ENCODE results near the gene MAP3K14.

Gene MAP3K14

DNA sequence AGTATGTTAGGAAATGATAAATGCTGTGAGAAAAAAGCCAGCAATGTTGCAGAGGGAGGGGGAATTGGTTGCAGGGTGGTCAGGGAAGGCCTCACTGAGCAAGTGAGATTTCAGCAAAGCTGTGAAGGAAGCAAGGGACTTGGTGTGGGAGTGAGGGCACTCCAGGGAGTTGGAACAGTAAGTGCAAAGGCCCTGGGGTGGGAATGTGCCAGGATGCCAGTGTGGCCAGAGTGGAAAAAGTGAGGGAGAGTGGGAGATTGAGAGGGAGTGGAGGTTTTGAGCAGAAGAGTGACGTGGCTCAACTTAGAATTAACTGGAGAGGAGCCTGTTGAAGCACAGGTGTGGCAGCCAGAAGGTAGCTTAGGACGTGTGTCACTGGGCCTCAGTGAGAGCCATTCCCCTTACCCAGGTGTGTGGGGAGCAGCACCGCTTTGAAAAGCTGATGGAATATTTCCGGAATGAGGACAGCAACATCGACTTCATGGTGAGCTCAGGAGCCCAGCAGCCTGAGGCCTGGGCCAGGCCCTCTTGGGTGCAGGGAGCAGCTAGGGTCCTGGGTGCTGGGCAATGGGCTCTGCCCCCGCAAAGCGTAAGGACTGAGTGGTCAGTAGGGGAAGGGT is 78.6 kb downstream of the MAP3K14 start:
- Histone ChIP-seq H3K4me1 (ENCODE audit: control insufficient read depth, insufficient read depth, low read length) (peaks cover 19% of the 10 kb centered on the region), H3K9ac (ENCODE audit: low read length) (no peak overlapping the region), H3K9me3 (ENCODE audit: control insufficient read depth, insufficient read depth, low read depth, low read length) (no peaks in the 10 kb centered on the region), H3K4me3 (ENCODE audit: low read depth, low read length) (no peak overlapping the region), H3K27ac (ENCODE audit: low read depth, low read length) (no peak overlapping the region), H3K36me3 (ENCODE audit: control insufficient read depth, insufficient read depth, low read length) (no peaks in the 10 kb centered on the region), H3K27me3 (ENCODE audit: control insufficient read depth, insufficient read depth, low read length) (peaks cover 54% of the 10 kb centered on the region)

DNA sequence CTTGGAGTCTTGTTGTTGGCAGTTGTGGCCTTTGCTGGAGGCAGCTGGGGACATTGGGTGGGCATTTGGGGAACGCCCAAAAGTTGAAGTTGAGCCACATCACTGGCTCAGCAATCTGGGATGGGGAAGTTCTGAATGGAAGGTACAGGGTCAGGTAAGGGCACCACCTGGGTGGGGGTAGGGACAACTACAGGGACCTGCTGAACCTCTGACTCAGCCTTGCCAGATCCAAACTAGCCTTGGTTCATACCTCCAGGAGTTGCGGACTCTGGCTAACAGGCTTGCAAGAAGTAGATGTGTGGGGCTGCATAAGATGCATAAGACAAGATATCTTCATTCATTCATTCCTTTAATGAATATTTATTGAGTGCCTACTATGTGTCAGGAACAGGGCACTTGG is 79.1 kb downstream of the MAP3K14 start:
- no peak overlapping the region for H3K9ac ChIP-seq (ENCODE audit: low read length)
- H3K9me3 ChIP-seq (ENCODE audit: control insufficient read depth, insufficient read depth, low read depth, low read length): no peaks in the 10 kb centered on the region
- no peak overlapping the region for H3K27ac ChIP-seq (ENCODE audit: low read depth, low read length)
- H3K36me3 ChIP-seq (ENCODE audit: control insufficient read depth, insufficient read depth, low read length): no peaks in the 10 kb centered on the region
- H3K27me3 ChIP-seq (ENCODE audit: control insufficient read depth, insufficient read depth, low read length): peaks cover 50% of the 10 kb centered on the region
- H3K4me1 ChIP-seq (ENCODE audit: control insufficient read depth, insufficient read depth, low read length): peaks cover 19% of the 10 kb centered on the region
- no peak overlapping the region for H3K4me3 ChIP-seq (ENCODE audit: low read depth, low read length)

DNA sequence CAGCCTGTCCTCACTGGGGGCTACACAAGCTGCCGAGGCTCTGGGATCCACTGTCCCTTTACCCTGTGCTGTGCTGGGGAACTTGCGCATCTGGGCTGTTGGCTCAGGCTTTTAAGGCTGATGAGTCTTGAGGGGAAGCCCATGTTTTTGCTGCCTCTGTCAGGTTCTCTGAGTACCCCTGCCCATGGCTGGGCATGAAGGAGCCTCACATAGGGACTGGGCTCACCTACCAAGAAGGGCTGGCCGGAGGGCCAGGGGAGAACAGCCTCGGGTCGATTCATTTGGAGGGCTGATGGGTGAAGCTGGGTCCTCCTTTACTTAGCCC is 80.6 kb downstream of the MAP3K14 start:
- peaks cover 20% of the 10 kb centered on the region for H3K4me1 ChIP-seq (ENCODE audit: control insufficient read depth, insufficient read depth, low read length)
- H3K4me3 ChIP-seq (ENCODE audit: low read depth, low read length): no peak overlapping the region
- H3K27me3 ChIP-seq (ENCODE audit: control insufficient read depth, insufficient read depth, low read length): peaks cover 38% of the 10 kb centered on the region
- H3K9me3 ChIP-seq (ENCODE audit: control insufficient read depth, insufficient read depth, low read depth, low read length): no peaks in the 10 kb centered on the region
- H3K9ac ChIP-seq (ENCODE audit: low read length): no peak overlapping the region
- H3K27ac ChIP-seq (ENCODE audit: low read depth, low read length): no peak overlapping the region
- no peaks in the 10 kb centered on the region for H3K36me3 ChIP-seq (ENCODE audit: control insufficient read depth, insufficient read depth, low read length)

DNA sequence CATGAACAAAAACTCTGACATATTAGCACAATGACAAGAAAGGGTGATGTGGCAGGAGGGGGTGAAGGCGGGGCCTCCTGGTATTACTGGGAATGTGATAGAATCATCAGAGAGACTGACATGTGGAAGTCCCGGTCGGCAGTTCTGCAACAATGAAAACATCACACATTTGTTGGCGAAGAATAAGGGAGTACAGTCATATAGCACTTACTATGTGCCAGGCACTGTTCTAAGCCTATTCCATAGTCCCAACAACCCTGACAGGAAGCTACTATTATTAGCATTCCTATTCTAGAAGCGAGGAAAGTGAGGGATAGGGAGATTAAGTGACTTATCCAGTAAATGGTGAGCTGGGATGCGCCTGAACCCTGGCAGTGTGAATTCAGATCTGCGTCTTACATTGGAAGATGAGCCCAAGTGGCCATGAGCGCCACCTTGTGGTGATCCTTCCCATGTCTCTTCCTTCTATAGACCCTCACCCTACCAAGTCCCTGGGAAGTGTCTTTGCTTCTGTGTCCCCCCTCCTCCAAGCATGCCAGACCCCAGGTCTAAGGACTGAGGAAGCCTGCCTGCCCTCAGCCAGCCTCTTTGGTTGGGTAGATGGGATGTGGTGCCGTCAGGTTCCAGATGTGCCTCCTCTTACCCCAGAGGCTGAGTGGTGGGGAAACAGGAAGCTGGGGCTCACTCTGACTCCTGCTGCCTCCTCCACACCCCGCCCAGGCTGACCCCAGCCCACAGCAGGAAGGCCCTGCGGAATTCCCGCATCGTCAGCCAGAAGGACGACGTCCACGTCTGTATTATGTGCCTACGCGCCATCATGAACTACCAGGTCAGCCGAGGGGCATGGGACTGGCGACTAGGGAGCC is 81.2 kb downstream of the MAP3K14 start:
- peaks cover 32% of the 10 kb centered on the region for H3K27me3 ChIP-seq (ENCODE audit: control insufficient read depth, insufficient read depth, low read length)
- no peak overlapping the region for H3K4me3 ChIP-seq (ENCODE audit: low read depth, low read length)
- H3K27ac ChIP-seq (ENCODE audit: low read depth, low read length): no peak overlapping the region
- no peak overlapping the region for H3K9ac ChIP-seq (ENCODE audit: low read length)
- no peaks in the 10 kb centered on the region for H3K36me3 ChIP-seq (ENCODE audit: control insufficient read depth, insufficient read depth, low read length)
- no peaks in the 10 kb centered on the region for H3K9me3 ChIP-seq (ENCODE audit: control insufficient read depth, insufficient read depth, low read depth, low read length)
- peaks cover 21% of the 10 kb centered on the region for H3K4me1 ChIP-seq (ENCODE audit: control insufficient read depth, insufficient read depth, low read length)

DNA sequence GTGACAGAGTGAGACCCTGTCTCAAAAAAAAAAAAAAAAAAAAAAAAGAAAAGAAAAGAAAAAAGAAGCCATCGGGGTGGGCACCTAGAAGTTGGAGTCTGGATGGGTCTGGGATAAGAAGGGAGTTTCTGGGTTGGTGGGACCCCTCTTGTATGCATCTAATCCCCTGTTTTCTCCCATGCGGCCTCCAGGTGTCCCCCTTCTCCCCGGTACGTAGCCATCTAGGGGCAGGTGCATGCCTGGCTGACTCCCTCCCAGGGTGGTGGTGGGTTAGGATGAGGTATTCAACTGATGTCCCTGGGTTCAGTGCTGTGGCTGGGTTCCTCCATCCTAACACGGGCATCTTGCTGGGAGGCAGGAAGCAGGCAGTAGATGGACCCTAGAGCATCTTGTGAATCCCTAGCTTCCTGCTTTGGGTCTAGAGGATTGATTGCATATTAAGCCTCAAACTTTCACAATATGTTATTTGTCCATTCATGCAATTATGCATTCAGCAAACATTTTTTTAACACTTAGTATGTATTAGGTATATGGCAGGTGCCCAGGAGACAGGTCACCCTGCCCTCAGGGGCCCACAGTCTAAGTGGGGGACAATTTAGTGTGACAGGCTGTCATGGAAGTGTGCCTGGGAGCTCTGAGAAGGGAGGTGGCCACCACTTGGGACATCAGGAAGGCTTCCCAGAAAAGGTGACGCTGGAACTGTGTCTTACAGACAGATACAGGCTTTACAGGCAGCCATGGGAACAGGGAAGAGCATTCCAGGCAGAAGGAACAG is 82.0 kb downstream of the MAP3K14 start:
- H3K4me1 ChIP-seq (ENCODE audit: control insufficient read depth, insufficient read depth, low read length): peaks cover 21% of the 10 kb centered on the region
- no peaks in the 10 kb centered on the region for H3K36me3 ChIP-seq (ENCODE audit: control insufficient read depth, insufficient read depth, low read length)
- no peak overlapping the region for H3K9ac ChIP-seq (ENCODE audit: low read length)
- no peak overlapping the region for H3K4me3 ChIP-seq (ENCODE audit: low read depth, low read length)
- no peaks in the 10 kb centered on the region for H3K9me3 ChIP-seq (ENCODE audit: control insufficient read depth, insufficient read depth, low read depth, low read length)
- peaks cover 24% of the 10 kb centered on the region; the same call in 1 of the 2 replicates for H3K27me3 ChIP-seq (ENCODE audit: control insufficient read depth, insufficient read depth, low read length)
- no peak overlapping the region for H3K27ac ChIP-seq (ENCODE audit: low read depth, low read length)

DNA sequence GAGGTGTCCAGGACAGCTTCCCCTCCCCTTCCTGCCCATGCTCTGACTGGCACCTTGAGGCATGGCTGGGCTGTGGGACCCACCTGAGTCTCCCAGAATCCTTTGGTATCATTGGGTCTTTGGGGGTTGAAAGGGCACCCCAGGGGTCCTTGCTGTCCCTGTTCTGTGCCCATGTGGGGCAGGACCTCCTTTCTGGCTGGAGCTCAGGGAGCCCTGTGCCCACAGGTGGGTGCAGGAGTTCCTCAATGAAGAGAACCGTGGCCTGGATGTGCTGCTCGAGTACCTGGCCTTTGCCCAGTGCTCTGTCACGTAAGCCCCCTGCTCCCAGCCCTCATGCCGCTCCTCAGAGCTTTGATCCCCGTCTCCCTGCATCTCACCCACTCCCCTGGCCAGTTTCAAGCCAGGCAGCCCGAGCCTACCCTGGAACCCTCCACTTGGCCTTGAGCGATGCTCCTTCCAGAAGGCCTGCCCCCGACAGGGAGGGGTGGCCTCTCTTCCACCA is 83.3 kb downstream of the MAP3K14 start:
- H3K27ac ChIP-seq (ENCODE audit: low read depth, low read length): no peak overlapping the region
- H3K4me3 ChIP-seq (ENCODE audit: low read depth, low read length): no peak overlapping the region
- peaks cover 10% of the 10 kb centered on the region; the same call in 1 of the 2 replicates for H3K27me3 ChIP-seq (ENCODE audit: control insufficient read depth, insufficient read depth, low read length)
- H3K9ac ChIP-seq (ENCODE audit: low read length): no peak overlapping the region
- H3K9me3 ChIP-seq (ENCODE audit: control insufficient read depth, insufficient read depth, low read depth, low read length): no peaks in the 10 kb centered on the region
- H3K36me3 ChIP-seq (ENCODE audit: control insufficient read depth, insufficient read depth, low read length): no peaks in the 10 kb centered on the region
- peaks cover 34% of the 10 kb centered on the region for H3K4me1 ChIP-seq (ENCODE audit: control insufficient read depth, insufficient read depth, low read length)

DNA sequence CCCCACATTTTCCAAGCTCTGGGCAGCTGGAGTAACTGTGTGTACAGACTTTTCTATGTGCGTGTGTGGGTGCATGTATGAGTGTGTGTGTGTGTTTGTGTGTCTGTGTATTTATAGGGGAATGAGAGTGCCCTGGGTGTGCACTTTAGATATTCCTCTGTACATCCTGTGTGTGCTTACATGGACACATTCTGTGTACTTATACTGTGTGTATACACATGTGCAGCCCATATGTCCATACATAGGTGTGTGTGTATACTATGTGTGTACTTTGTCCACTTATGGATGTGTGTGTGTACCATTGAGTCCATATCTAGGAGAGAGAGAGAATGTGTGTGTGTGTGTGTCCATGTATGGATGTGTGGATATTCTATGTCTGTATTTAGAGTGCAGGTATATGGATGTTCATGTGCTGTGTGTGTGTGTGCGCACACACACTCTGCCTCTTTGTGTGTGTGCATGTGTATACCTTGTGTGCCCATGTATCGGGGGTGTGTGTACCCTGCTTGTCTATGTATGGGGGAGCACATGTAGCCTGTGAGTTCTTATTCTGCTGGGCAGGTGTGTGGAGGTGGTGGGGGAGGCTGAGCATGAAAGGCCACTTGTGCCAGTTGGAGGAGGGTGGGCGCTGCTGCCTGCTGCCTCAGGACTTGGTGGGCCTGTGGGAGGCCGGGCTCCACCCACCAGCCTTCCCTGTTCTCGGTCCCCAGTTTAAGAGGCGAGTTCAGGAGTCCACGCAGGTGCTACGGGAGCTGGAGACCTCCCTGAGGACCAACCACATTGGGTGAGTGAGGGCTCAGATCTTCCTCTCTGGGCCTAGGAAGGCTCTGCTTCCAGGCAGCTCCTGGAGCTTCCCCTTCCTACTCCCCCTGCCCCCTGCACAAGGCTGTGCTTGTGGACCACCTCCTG is 84.1 kb downstream of the MAP3K14 start:
- H3K4me3 ChIP-seq (ENCODE audit: low read depth, low read length): no peak overlapping the region
- H3K4me1 ChIP-seq (ENCODE audit: control insufficient read depth, insufficient read depth, low read length): peaks cover 40% of the 10 kb centered on the region
- H3K27me3 ChIP-seq (ENCODE audit: control insufficient read depth, insufficient read depth, low read length): peaks cover 5% of the 10 kb centered on the region; the same call in 1 of the 2 replicates
- no peaks in the 10 kb centered on the region for H3K36me3 ChIP-seq (ENCODE audit: control insufficient read depth, insufficient read depth, low read length)
- no peaks in the 10 kb centered on the region for H3K9me3 ChIP-seq (ENCODE audit: control insufficient read depth, insufficient read depth, low read depth, low read length)
- H3K9ac ChIP-seq (ENCODE audit: low read length): no peak overlapping the region
- no peak overlapping the region for H3K27ac ChIP-seq (ENCODE audit: low read depth, low read length)

DNA sequence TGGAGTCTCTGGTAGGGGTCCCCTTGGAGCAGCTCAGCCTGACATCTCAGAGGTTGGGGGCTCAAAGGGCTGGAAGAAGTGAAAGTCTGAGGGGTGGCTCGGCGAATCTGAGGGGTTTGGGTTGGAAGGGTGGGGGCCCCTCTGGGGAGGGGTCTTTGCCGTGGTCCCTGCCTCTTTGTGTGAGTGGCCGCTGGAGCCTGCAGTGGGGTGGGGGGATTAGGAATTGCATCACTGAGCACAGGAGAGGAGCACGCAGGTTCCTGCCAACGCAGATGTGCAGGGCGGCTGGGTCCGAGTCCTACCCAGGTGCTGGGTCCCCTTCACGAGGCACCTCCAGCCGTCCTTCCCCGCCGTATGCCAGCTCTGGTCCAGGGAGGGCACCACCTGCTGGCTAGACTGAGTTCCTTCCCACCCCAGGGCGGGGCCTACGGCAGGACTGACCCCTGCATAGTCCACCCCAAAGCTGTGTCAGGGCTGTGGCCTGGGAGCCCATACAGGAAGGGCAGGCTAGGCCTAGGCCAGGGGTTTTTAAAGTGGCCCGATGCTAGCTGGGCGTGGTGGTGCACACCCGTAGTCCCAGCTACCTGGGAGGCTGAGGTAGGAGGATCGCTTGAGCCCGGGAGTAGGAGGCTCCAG is 85.2 kb downstream of the MAP3K14 start:
- Histone ChIP-seq H3K4me3 (ENCODE audit: low read depth, low read length) (no peak overlapping the region), H3K4me1 (ENCODE audit: control insufficient read depth, insufficient read depth, low read length) (peaks cover 40% of the 10 kb centered on the region), H3K36me3 (ENCODE audit: control insufficient read depth, insufficient read depth, low read length) (no peaks in the 10 kb centered on the region), H3K27me3 (ENCODE audit: control insufficient read depth, insufficient read depth, low read length) (peaks cover 2% of the 10 kb centered on the region; the same call in 1 of the 2 replicates), H3K9me3 (ENCODE audit: control insufficient read depth, insufficient read depth, low read depth, low read length) (no peaks in the 10 kb centered on the region), H3K9ac (ENCODE audit: low read length) (no peak overlapping the region), H3K27ac (ENCODE audit: low read depth, low read length) (no peak overlapping the region)

DNA sequence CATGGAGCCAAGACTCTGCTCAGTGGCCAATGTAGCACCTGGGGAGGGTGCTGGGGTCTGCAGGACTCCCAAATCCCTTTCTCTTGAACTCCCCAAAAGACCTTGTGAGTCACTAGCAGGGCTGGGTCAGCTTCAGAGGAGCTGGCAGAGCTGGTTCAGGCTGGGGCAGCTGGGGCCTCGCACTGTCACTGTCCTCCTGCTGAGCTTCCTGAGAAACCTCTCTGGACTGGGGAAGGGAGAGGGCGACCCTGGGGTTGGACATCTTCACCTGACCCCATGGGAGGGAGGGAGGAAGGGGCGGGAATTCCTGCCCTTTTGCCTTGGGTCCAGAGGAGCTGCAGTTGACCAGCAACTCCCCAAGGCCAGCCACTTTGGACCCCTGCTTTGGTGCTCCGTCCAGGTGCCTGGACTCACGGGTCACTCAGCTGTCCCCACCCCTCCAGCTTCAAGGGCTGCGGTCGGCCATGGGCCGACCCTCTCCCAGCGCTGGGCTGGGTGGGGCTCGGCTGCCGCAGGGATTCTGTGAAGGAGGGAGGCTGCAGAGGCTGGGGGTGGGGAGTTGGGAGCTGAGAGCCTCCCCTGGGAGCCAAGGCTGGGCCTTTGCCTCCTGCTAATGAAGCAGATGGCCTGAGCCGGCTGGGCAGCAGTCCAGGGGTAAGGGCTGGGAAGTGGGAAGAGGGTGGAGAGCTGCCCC is 85.9 kb downstream of the MAP3K14 start:
- H3K36me3 ChIP-seq (ENCODE audit: control insufficient read depth, insufficient read depth, low read length): no peaks in the 10 kb centered on the region
- no peak overlapping the region for H3K27ac ChIP-seq (ENCODE audit: low read depth, low read length)
- peaks cover 2% of the 10 kb centered on the region; the same call in 1 of the 2 replicates for H3K27me3 ChIP-seq (ENCODE audit: control insufficient read depth, insufficient read depth, low read length)
- H3K4me3 ChIP-seq (ENCODE audit: low read depth, low read length): no peak overlapping the region
- no peak overlapping the region for H3K9ac ChIP-seq (ENCODE audit: low read length)
- peaks cover 41% of the 10 kb centered on the region for H3K4me1 ChIP-seq (ENCODE audit: control insufficient read depth, insufficient read depth, low read length)
- no peaks in the 10 kb centered on the region for H3K9me3 ChIP-seq (ENCODE audit: control insufficient read depth, insufficient read depth, low read depth, low read length)
